A549 (cell line): ENCODE measurements around the gene BABAM2. TPM values are rescaled to one million over a fixed set of nuclear protein-coding genes. Genes with fewer than 3 reads are reported as not detected.
A peak's percentile ranks its signal among the peaks of the same experiment; 100 is the strongest.

Source experiments
- ATAC-seq, 2 experiments: fragments of 200-7000 bp in 1 of 2; fragments of >200 bp in 1 of 2; cut with Nextera tagmentation in 1 of 2; cut with Tn5 transposase in 1 of 2; 3 replicates each; pipeline versions ENCODE4 v1.8.0 to v1.9.1; 2018 to 2020; ENCODE audit warnings: mild to moderate bottlenecking in 1 of 2, moderate library complexity in 1 of 2
- CTCF ChIA-PET: fragments of 300-600 bp; sonication (Branson Sonifier 250); formaldehyde crosslinking; extraction: SDS; loops from one replicate; lab custom pipeline; 2021; ENCODE audit warnings: antibody characterized with exemption, inconsistent platforms; lab: Yijun Ruan, JAX
- POLR2A ChIA-PET: fragments of 350-600 bp; formaldehyde crosslinking; extraction: SDS; loops from one replicate; lab custom pipeline; 2021; ENCODE audit warnings: antibody characterized with exemption, inconsistent platforms; lab: Yijun Ruan, JAX
- DNase-seq, 2 experiments: peaks; one replicate each; pipeline versions ENCODE4 v3.0.0 to v3.0.0-alpha.2; 2011 to 2016; ENCODE audit warnings: low read depth in 1 of 2, low spot score in 1 of 2
- FAIRE-seq: peaks from 2 replicates; lab custom pipeline; 2011; peaks lifted over from hg19 to GRCh38; lab: Jason Lieb, UNC
- H3K27ac ChIP-seq, 2 experiments: fragments of >200 bp; sonication (Bioruptor Twin); formaldehyde crosslinking; 3 replicates each; pipeline ENCODE4 v1.5.1; 2016 to 2017
- H3K4me1 ChIP-seq: fragments of >200 bp; sonication (Bioruptor Twin); formaldehyde crosslinking; 3 replicates; pipeline ENCODE4 v1.6.1; 2016
- H3K4me2 ChIP-seq: fragments of >200 bp; sonication (Bioruptor Twin); formaldehyde crosslinking; 3 replicates; pipeline ENCODE4 v1.6.1; 2016
- H3K4me3 ChIP-seq: fragments of >200 bp; sonication (Bioruptor Twin); formaldehyde crosslinking; 3 replicates; pipeline ENCODE4 v1.5.1; 2016
- H3K9me3 ChIP-seq: fragments of >200 bp; sonication (Bioruptor Twin); formaldehyde crosslinking; 3 replicates; pipeline ENCODE4 v1.6.1; 2016
- ATOH8 ChIP-seq: fragments of 250-450 bp; sonication (Bioruptor Pico); IDR thresholded peaks from 2 replicates; pipeline ENCODE4 v1.5.0; 2020; ENCODE audit warnings: low read depth, mild to moderate bottlenecking, moderate library complexity
- BCL3 ChIP-seq: fragments of >200 bp; sonication (Bioruptor Twin); formaldehyde crosslinking; IDR thresholded peaks from 3 replicates; pipeline ENCODE4 v1.6.1; 2016
- BHLHE40 ChIP-seq: IDR thresholded peaks from 2 replicates; pipeline ENCODE4 v1.6.1; 2012; ENCODE audit warnings: low read depth, low read length, inconsistent platforms
- CHD2 ChIP-seq: fragments of 150-350 bp; IDR thresholded peaks from 2 replicates; pipeline ENCODE4 v1.6.1; 2014; ENCODE audit warnings: low read length; ENCODE audit not compliant: partially characterized antibody
- E2F6 ChIP-seq: IDR thresholded peaks from 2 replicates; pipeline ENCODE4 v1.6.1; 2012; ENCODE audit warnings: low read depth, borderline replicate concordance
- EHF ChIP-seq: fragments of 250-450 bp; sonication (Bioruptor Pico); IDR thresholded peaks from 2 replicates; pipeline ENCODE4 v1.5.0; 2020; ENCODE audit warnings: mild to moderate bottlenecking
- ESRRA ChIP-seq: fragments of 150-350 bp; IDR thresholded peaks from 2 replicates; pipeline ENCODE4 v1.6.1; 2014; ENCODE audit warnings: mild to moderate bottlenecking, low read length, borderline replicate concordance
- HDAC2 ChIP-seq: fragments of 200-600 bp; sonication (generic); IDR thresholded peaks from 2 replicates; pipeline ENCODE4 v1.6.1; 2016
- HES2 ChIP-seq: fragments of >200 bp; sonication (Bioruptor Twin); formaldehyde crosslinking; IDR thresholded peaks from 2 replicates; pipeline ENCODE4 v1.6.1; 2016
- HEYL ChIP-seq: fragments of 250-450 bp; sonication (Bioruptor Pico); IDR thresholded peaks from 2 replicates; pipeline ENCODE4 v1.8.0; 2021; ENCODE audit warnings: mild to moderate bottlenecking, moderate library complexity
- HOXA7 ChIP-seq: fragments of 250-450 bp; sonication (Bioruptor Pico); IDR thresholded peaks from 2 replicates; pipeline ENCODE4 v1.5.0; 2020; ENCODE audit warnings: mild to moderate bottlenecking, moderate library complexity
- HOXB13 ChIP-seq: fragments of 250-450 bp; sonication (Bioruptor Pico); IDR thresholded peaks from 2 replicates; pipeline ENCODE4 v1.5.0; 2020; ENCODE audit warnings: low read depth, mild to moderate bottlenecking, moderate library complexity
- JUN ChIP-seq, 2 experiments: fragments of >200 bp; sonication (Bioruptor Twin); formaldehyde crosslinking; IDR thresholded peaks; 2 replicates in 1 of 2; 3 replicates in 1 of 2; pipeline ENCODE4 v1.6.1; 2016 to 2017
- KDM5A ChIP-seq: fragments of 200-600 bp; sonication (generic); IDR thresholded peaks from 2 replicates; pipeline ENCODE4 v1.6.1; 2016; ENCODE audit warnings: antibody characterized with exemption, mild to moderate bottlenecking
- MAX ChIP-seq: IDR thresholded peaks from 2 replicates; pipeline ENCODE4 v1.6.1; 2012
- MAZ ChIP-seq: fragments of 150-350 bp; IDR thresholded peaks from 2 replicates; pipeline ENCODE4 v1.6.1; 2014; ENCODE audit warnings: antibody characterized with exemption, low read depth, low read length, borderline replicate concordance
- MYC ChIP-seq: IDR thresholded peaks from 2 replicates; pipeline ENCODE4 v1.6.1; 2012; ENCODE audit warnings: mild to moderate bottlenecking, inconsistent platforms, low read length, improper control_type of control experiment, borderline replicate concordance
- NFE2L2 ChIP-seq: fragments of 150-350 bp; conservative IDR thresholded peaks from 2 replicates; pipeline ENCODE4 v1.6.1; 2014; ENCODE audit warnings: low read length
- PBX3 ChIP-seq: IDR thresholded peaks from 2 replicates; pipeline ENCODE4 v1.6.1; 2012
- PHF8 ChIP-seq: fragments of 200-600 bp; sonication (generic); IDR thresholded peaks from 2 replicates; pipeline ENCODE4 v1.6.1; 2016; ENCODE audit warnings: low read depth, mild to moderate bottlenecking, antibody characterized with exemption, moderate library complexity, borderline replicate concordance
- POLR2AphosphoS2 ChIP-seq: conservative IDR thresholded peaks from 2 replicates; pipeline ENCODE4 v1.6.1; 2012; ENCODE audit warnings: low read length, improper control_type of control experiment, inconsistent platforms
- RAD21 ChIP-seq, 2 experiments: fragments of >200 bp in 1 of 2; sonication (Bioruptor Twin) in 1 of 2; formaldehyde crosslinking in 1 of 2; IDR thresholded peaks in 1 of 2; conservative IDR thresholded peaks in 1 of 2; 2 replicates in 1 of 2; 3 replicates in 1 of 2; pipeline ENCODE4 v1.6.1; 2012 to 2018; ENCODE audit warnings: inconsistent platforms in 1 of 2
- RARB ChIP-seq: fragments of 250-450 bp; sonication (Bioruptor Pico); IDR thresholded peaks from 2 replicates; pipeline ENCODE4 v1.8.0; 2021; ENCODE audit warnings: mild to moderate bottlenecking, moderate library complexity
- RCOR1 ChIP-seq: fragments of 150-350 bp; IDR thresholded peaks from 2 replicates; pipeline ENCODE4 v1.6.1; 2014; ENCODE audit warnings: antibody characterized with exemption, low read length, low read depth
- RFX5 ChIP-seq: fragments of 450-650 bp; IDR thresholded peaks from 2 replicates; pipeline ENCODE4 v1.7.1; 2014; ENCODE audit warnings: antibody characterized with exemption, mild to moderate bottlenecking, moderate library complexity
- SREBF2 ChIP-seq: fragments of 450-650 bp; IDR thresholded peaks from 2 replicates; pipeline ENCODE4 v1.6.1; 2014; ENCODE audit warnings: mild to moderate bottlenecking, moderate library complexity
- TFCP2L1 ChIP-seq: fragments of 250-450 bp; sonication (Bioruptor Pico); IDR thresholded peaks from 2 replicates; pipeline ENCODE4 v1.5.0; 2021; ENCODE audit warnings: mild to moderate bottlenecking
- ZC3H11A ChIP-seq: fragments of 450-650 bp; IDR thresholded peaks from 2 replicates; pipeline ENCODE4 v1.6.1; 2014; ENCODE audit warnings: antibody characterized with exemption, mild to moderate bottlenecking
- ZFP36 ChIP-seq: fragments of 450-650 bp; IDR thresholded peaks from 2 replicates; pipeline ENCODE4 v1.6.1; 2014; ENCODE audit warnings: borderline replicate concordance; ENCODE audit not compliant: partially characterized antibody
- ZNF302 ChIP-seq: fragments of 250-450 bp; sonication (Bioruptor Pico); IDR thresholded peaks from 2 replicates; pipeline ENCODE4 v1.9.0; 2021; ENCODE audit warnings: inconsistent platforms, mild to moderate bottlenecking, moderate library complexity
- WGBS: methylation state at CpG from one replicate; pipeline ENCODE4 v1.1.6; 2017; ENCODE audit errors: missing lambda C conversion rate; 5-methylcytosine and 5-hydroxymethylcytosine counted together
- polyA plus RNA-seq, 4 experiments: library from polyadenylated mRNA; depleted of rRNA in 3 of 4; stranded (reverse); fragments of >200 nt; fragmentation: RNase III in 1 of 4; extraction: RNeasy Plus Mini Kit Qiagen cat#74134 plus additional on column Dnase treatment in 1 of 4; gene quantifications; 2 replicates in 3 of 4; 3 replicates in 1 of 4; pipeline ENCODE4 v1.2.3, GENCODE V29; 2011 to 2017

BABAM2 gene
- polyA plus RNA-seq, 2 of the 4 experiments (the other 2 are of a cell fraction): 53.7 to 78.4 TPM

- peaks cover 49% of the 10 kb centered on the region for H3K4me1 ChIP-seq
- H3K4me3 ChIP-seq: no peak overlapping the region
- FAIRE-seq (peak; percentile 92), ATAC-seq (no peak), DNase-seq (no peak)
- no peaks in the 10 kb centered on the region for H3K9me3 ChIP-seq
- peak overlapping the region; percentile 67 to 82 for H3K27ac ChIP-seq
- ChIA-PET POLR2A (interaction anchor here (1.0 to 1.2 kb wide), 2 partner anchors 180 to 303 kb away, joined by 3 read pairs; partner anchors contain the start of gene FOSL2), CTCF (interaction anchor here (0.8 to 1.5 kb wide), 4 partner anchors 13 to 335 kb away, joined by 3 to 6 read pairs (median 4); no protein-coding TSS in a partner anchor)
- H3K4me2 ChIP-seq: peak overlapping the region; percentile 64
- WGBS: 71% methylated on average over 1 of the region's 1 CpG
- TF ChIP-seq NFE2L2 (no peak), MAZ (no peak), TFCP2L1 (CRISPR knock-in tag) (no peak), RFX5 (no peak), CHD2 (no peak), ZNF302 (CRISPR knock-in tag) (no peak), PHF8 (no peak), EHF (no peak), E2F6 (no peak), BCL3 (no peak)
Observed at GRCh38 chr2:28089486-28089885, 199.0 kb downstream of the BABAM2 start.

- no peak for DNase-seq
- Histone ChIP-seq H3K4me3 (no peak overlapping the region), H3K9me3 (no peaks in the 10 kb centered on the region), H3K4me1 (peaks cover 18% of the 10 kb centered on the region)
- no peak for ATAC-seq
- POLR2A ChIA-PET: no interaction called here
- FAIRE-seq: no peak
- CTCF ChIA-PET: interaction anchor here (1.5 kb wide), 1 partner anchor 9 kb away, joined by 5 read pairs; no protein-coding TSS in a partner anchor
- no peak for TF ChIP-seq PBX3
- TF ChIP-seq HDAC2: no peak
- TF ChIP-seq MYC: no peak
- no peak for TF ChIP-seq HOXB13
- TF ChIP-seq MAX: no peak
- no peak for TF ChIP-seq ZFP36
- no peak for TF ChIP-seq ZNF302 (CRISPR knock-in tag)
- no peak for TF ChIP-seq ATOH8
- no peak for TF ChIP-seq RCOR1
- TF ChIP-seq, all 56 proteins: peak for 0
- Histone ChIP-seq H3K27ac (peak overlapping the region in 1 of 2 experiments; percentile 51; a peak in 3 of 6 replicates), H3K4me2 (no peak overlapping the region)
- 91% methylated on average over 4 of the region's 4 CpGs for WGBS
Observed at GRCh38 chr2:28093308-28093707, 202.8 kb downstream of the BABAM2 start.

- FAIRE-seq (no peak), ATAC-seq (no peak), DNase-seq (no peak)
- CTCF ChIA-PET: interaction anchor here (1.5 kb wide), 1 partner anchor 8 kb away, joined by 5 read pairs; no protein-coding TSS in a partner anchor
- no peak overlapping the region for H3K4me2 ChIP-seq
- TF ChIP-seq MAZ: no peak
- TF ChIP-seq BHLHE40: no peak
- no peak for TF ChIP-seq SREBF2
- TF ChIP-seq RARB (CRISPR knock-in tag): no peak
- no peak for TF ChIP-seq RAD21 (conservative IDR thresholded peaks at IDR 0.05 in 1 of 2, IDR thresholded peaks at IDR 0.05 in 1 of 2)
- TF ChIP-seq POLR2AphosphoS2: no peak
- TF ChIP-seq KDM5A: no peak
- no peak for TF ChIP-seq HEYL (CRISPR knock-in tag)
- TF ChIP-seq ZC3H11A: no peak
- TF ChIP-seq RCOR1: no peak
- no peak for TF ChIP-seq ATOH8
- no peak for TF ChIP-seq JUN (IDR thresholded peaks at IDR 0.05)
- no peak for TF ChIP-seq ESRRA
- no peak for TF ChIP-seq HES2
- TF ChIP-seq HOXA7 (CRISPR knock-in tag): no peak
- no peak overlapping the region for H3K27ac ChIP-seq
- H3K9me3 ChIP-seq: no peaks in the 10 kb centered on the region
- 95% methylated on average over 2 of the region's 2 CpGs for WGBS
- H3K4me1 ChIP-seq: peaks cover 14% of the 10 kb centered on the region
- H3K4me3 ChIP-seq: no peak overlapping the region
- POLR2A ChIA-PET: interaction anchor here (1.0 kb wide), 1 partner anchor 298 kb away, joined by 7 read pairs; no protein-coding TSS in a partner anchor
Observed at GRCh38 chr2:28093768-28094167, 203.2 kb downstream of the BABAM2 start.
